WTC11 (cell line): ENCODE measurements around the gene FANK1. TPM values are rescaled to one million over a fixed set of nuclear protein-coding genes. Genes with fewer than 3 reads are reported as not detected.

Source experiments
- ATAC-seq: fragments of 200-7000 bp; cut with Tn5 transposase; 2 replicates; pipeline ENCODE4 v1.10.0; 2021; ENCODE audit warnings: mild to moderate bottlenecking, moderate library complexity
- CTCF ChIA-PET: fragments of 300-600 bp; sonication (Branson Sonifier 250); formaldehyde crosslinking; loops from one replicate; lab custom pipeline; 2021; ENCODE audit warnings: antibody characterized with exemption; lab: Charles Lee
- POLR2A ChIA-PET: fragments of 350-600 bp; sonication (Branson Sonifier 250); formaldehyde crosslinking; loops from one replicate; lab custom pipeline; 2021; ENCODE audit warnings: antibody characterized with exemption; lab: Charles Lee
- DNase-seq: peaks from one replicate; pipeline ENCODE4 v3.0.0; 2021; ENCODE audit warnings: low spot score
- H3K27ac Mint-ChIP-seq: 2 replicates; pipeline ENCODE4 v1.8.0; 2021; ENCODE audit warnings: mixed read lengths
- H3K27me3 Mint-ChIP-seq: 2 replicates; pipeline ENCODE4 v1.8.0; 2021; ENCODE audit warnings: low read depth, mild to moderate bottlenecking, moderate library complexity, mixed read lengths
- H3K36me3 Mint-ChIP-seq: 2 replicates; pipeline ENCODE4 v1.8.0; 2021; ENCODE audit warnings: mixed read lengths
- H3K4me1 Mint-ChIP-seq: 2 replicates; pipeline ENCODE4 v1.8.0; 2022; ENCODE audit warnings: mixed read lengths
- H3K4me3 Mint-ChIP-seq: 2 replicates; pipeline ENCODE4 v1.8.0; 2021; ENCODE audit warnings: mild to moderate bottlenecking, moderate library complexity, mixed read lengths
- H3K9me3 Mint-ChIP-seq: 2 replicates; pipeline ENCODE4 v1.8.0; 2021; ENCODE audit warnings: mixed read lengths
- E2F4 ChIP-seq: sonication (generic); formaldehyde crosslinking; IDR thresholded peaks from 2 replicates; pipeline ENCODE4 v1.8.1; 2022; ENCODE audit warnings: low read depth, mild to moderate bottlenecking, moderate library complexity, missing genetic modification reagents, borderline replicate concordance
- FOXK1 ChIP-seq: sonication (generic); formaldehyde crosslinking; IDR thresholded peaks from 2 replicates; pipeline ENCODE4 v1.8.0; 2022; ENCODE audit warnings: mild to moderate bottlenecking, moderate library complexity, missing genetic modification reagents
- JAZF1 ChIP-seq: fragments of 250-450 bp; sonication (Bioruptor Pico); IDR thresholded peaks from 2 replicates; pipeline ENCODE4 v1.9.0; 2021; ENCODE audit warnings: moderate library complexity, mild to moderate bottlenecking, inconsistent platforms
- JUN ChIP-seq: sonication (generic); formaldehyde crosslinking; IDR thresholded peaks from 2 replicates; pipeline ENCODE4 v1.8.0; 2023; ENCODE audit warnings: mild to moderate bottlenecking, missing genetic modification reagents
- MXD4 ChIP-seq: fragments of 250-450 bp; sonication (Bioruptor Pico); IDR thresholded peaks from 2 replicates; pipeline ENCODE4 v1.8.0; 2021; ENCODE audit warnings: mild to moderate bottlenecking, moderate library complexity, borderline replicate concordance
- NFE2L1 ChIP-seq: sonication (generic); formaldehyde crosslinking; IDR thresholded peaks from 2 replicates; pipeline ENCODE4 v1.8.1; 2023; ENCODE audit warnings: missing genetic modification reagents
- NFYB ChIP-seq: sonication (generic); formaldehyde crosslinking; conservative IDR thresholded peaks from 2 replicates; pipeline ENCODE4 v1.8.0; 2022; ENCODE audit warnings: low read depth, missing genetic modification reagents
- PRRX2 ChIP-seq: fragments of 250-450 bp; sonication (Bioruptor Pico); IDR thresholded peaks from 2 replicates; pipeline ENCODE4 v1.8.0; 2021; ENCODE audit warnings: mild to moderate bottlenecking
- USF1 ChIP-seq: sonication (generic); formaldehyde crosslinking; IDR thresholded peaks from 2 replicates; pipeline ENCODE4 v1.8.0; 2022; ENCODE audit warnings: mild to moderate bottlenecking, missing genetic modification reagents
- ZBTB21 ChIP-seq: sonication (generic); formaldehyde crosslinking; IDR thresholded peaks from 2 replicates; pipeline ENCODE4 v1.8.1; 2023; ENCODE audit warnings: mild to moderate bottlenecking, missing genetic modification reagents, borderline replicate concordance
- ZNF138 ChIP-seq: sonication (generic); formaldehyde crosslinking; conservative IDR thresholded peaks from 2 replicates; pipeline ENCODE4 v1.8.1; 2022; ENCODE audit warnings: mild to moderate bottlenecking, moderate library complexity, missing genetic modification reagents
- ZNF232 ChIP-seq: sonication (generic); formaldehyde crosslinking; IDR thresholded peaks from 2 replicates; pipeline ENCODE4 v1.8.0; 2022; ENCODE audit warnings: mild to moderate bottlenecking, missing genetic modification reagents
- ZNF423 ChIP-seq: fragments of 250-450 bp; sonication (Bioruptor Pico); IDR thresholded peaks from 2 replicates; pipeline ENCODE4 v2.1.2; 2022; ENCODE audit warnings: mild to moderate bottlenecking, moderate library complexity
- ZNF532 ChIP-seq: fragments of 250-450 bp; sonication (Bioruptor Pico); IDR thresholded peaks from 2 replicates; pipeline ENCODE4 v1.9.0; 2021; ENCODE audit warnings: mild to moderate bottlenecking, borderline replicate concordance
- total RNA-seq: library from RNA; stranded (reverse); gene quantifications from 3 replicates; pipeline ENCODE4 v1.2.3, GENCODE V29; 2021
- TF ChIP-seq, protein P1 (sequence below): sonication (generic); formaldehyde crosslinking; conservative IDR thresholded peaks from 2 replicates; pipeline ENCODE4 v1.8.1; 2022; ENCODE audit warnings: mild to moderate bottlenecking, missing genetic modification reagents
- TF ChIP-seq, protein P2 (sequence below): fragments of 250-450 bp; sonication (Bioruptor Pico); conservative IDR thresholded peaks from 2 replicates; pipeline ENCODE4 v1.9.0; 2021; ENCODE audit warnings: mild to moderate bottlenecking
- TF ChIP-seq, protein P3 (sequence below): fragments of 250-450 bp; sonication (Bioruptor Pico); IDR thresholded peaks from 2 replicates; pipeline ENCODE4 v1.9.0; 2021; ENCODE audit warnings: mild to moderate bottlenecking
- TF ChIP-seq, protein P4 (sequence below): sonication (generic); formaldehyde crosslinking; IDR thresholded peaks from 2 replicates; pipeline ENCODE4 v1.8.0; 2023; ENCODE audit warnings: mild to moderate bottlenecking, missing genetic modification reagents
- TF ChIP-seq, protein P5 (sequence below): sonication (generic); formaldehyde crosslinking; IDR thresholded peaks from 2 replicates; pipeline ENCODE4 v1.8.1; 2022; ENCODE audit warnings: mild to moderate bottlenecking, missing genetic modification reagents, moderate library complexity, borderline replicate concordance

Gene FANK1
- total RNA-seq, 1 experiment from 2014 or later, result 3.4 TPM

DNA sequence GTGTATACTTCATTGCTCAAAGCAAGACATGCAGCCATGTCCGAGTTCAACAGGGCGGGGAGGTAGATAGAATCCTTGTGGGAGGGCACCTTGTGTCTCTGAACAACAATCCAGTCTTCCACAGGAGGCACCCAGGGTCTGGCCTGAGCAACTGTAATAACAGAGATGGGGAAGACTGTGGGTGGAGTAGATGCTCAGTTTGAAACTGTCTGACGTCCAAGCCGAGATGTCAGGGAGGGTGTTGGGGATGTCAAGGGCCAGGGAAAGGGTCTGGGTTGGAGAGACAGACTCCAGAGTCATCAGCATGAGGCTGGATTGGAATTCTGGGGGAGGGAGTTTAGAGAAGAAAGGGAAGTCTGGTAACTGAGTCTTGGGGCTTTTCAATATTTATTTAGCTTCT, 88.0 kb downstream of the FANK1 start:
- Mint-ChIP-seq H3K9me3 (no peaks in the 10 kb centered on the region), H3K4me1 (peaks cover 12% of the 10 kb centered on the region), H3K4me3 (no peak overlapping the region), H3K36me3 (no peaks in the 10 kb centered on the region), H3K27me3 (no peaks in the 10 kb centered on the region), H3K27ac (no peak overlapping the region)
- ATAC-seq (no peak), DNase-seq (no peak)
- TF ChIP-seq, protein P1, sequence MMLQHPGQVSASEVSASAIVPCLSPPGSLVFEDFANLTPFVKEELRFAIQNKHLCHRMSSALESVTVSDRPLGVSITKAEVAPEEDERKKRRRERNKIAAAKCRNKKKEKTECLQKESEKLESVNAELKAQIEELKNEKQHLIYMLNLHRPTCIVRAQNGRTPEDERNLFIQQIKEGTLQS (CRISPR knock-in tag), result no peak
- TF ChIP-seq, protein P2, sequence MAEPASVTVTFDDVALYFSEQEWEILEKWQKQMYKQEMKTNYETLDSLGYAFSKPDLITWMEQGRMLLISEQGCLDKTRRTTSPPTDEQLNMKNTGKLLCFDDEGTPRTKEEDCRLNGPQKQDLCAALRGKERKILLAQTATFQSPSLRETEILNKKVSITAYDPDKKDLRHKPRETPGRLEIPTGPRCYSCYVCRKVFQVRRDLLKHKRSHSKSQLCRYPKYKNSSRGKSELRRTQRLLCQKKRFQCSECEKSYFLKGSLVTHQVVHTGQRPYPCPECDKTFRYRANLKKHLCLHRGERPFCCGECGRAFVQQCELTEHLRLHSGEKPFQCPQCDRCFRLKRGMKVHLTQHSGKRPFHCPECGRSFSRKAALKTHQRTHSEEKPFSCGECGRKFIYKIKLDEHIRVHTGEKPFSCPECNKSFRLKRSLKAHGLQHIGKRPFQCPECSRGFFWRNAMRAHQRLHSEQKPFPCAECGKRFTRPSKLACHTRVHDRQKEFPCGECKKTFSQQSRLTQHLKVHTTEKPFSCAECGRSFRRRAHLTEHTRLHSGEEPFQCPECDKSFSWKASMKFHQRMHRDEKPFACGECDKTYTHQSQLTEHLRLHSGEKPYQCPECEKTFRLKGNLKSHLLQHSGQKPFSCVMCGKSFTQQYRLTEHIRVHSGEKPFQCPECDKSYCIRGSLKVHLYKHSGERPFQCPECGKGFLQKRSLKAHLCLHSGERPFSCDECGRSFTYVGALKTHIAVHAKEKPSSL (CRISPR knock-in tag), result no peak
- TF ChIP-seq, protein P3, sequence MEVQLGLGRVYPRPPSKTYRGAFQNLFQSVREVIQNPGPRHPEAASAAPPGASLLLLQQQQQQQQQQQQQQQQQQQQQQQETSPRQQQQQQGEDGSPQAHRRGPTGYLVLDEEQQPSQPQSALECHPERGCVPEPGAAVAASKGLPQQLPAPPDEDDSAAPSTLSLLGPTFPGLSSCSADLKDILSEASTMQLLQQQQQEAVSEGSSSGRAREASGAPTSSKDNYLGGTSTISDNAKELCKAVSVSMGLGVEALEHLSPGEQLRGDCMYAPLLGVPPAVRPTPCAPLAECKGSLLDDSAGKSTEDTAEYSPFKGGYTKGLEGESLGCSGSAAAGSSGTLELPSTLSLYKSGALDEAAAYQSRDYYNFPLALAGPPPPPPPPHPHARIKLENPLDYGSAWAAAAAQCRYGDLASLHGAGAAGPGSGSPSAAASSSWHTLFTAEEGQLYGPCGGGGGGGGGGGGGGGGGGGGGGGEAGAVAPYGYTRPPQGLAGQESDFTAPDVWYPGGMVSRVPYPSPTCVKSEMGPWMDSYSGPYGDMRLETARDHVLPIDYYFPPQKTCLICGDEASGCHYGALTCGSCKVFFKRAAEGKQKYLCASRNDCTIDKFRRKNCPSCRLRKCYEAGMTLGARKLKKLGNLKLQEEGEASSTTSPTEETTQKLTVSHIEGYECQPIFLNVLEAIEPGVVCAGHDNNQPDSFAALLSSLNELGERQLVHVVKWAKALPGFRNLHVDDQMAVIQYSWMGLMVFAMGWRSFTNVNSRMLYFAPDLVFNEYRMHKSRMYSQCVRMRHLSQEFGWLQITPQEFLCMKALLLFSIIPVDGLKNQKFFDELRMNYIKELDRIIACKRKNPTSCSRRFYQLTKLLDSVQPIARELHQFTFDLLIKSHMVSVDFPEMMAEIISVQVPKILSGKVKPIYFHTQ (CRISPR knock-in tag), result no peak
- TF ChIP-seq ZNF532 (no peak), NFYB (no peak), FOXK1 (no peak), ZNF232 (CRISPR knock-in tag) (no peak), E2F4 (CRISPR knock-in tag) (no peak), ZNF423 (CRISPR knock-in tag) (no peak), NFE2L1 (no peak), ZBTB21 (CRISPR knock-in tag) (no peak), JUN (CRISPR knock-in tag) (no peak), PRRX2 (CRISPR knock-in tag) (no peak), ZNF138 (CRISPR knock-in tag) (no peak), MXD4 (CRISPR knock-in tag) (no peak), USF1 (CRISPR knock-in tag) (no peak), JAZF1 (no peak)
- TF ChIP-seq, protein P4, sequence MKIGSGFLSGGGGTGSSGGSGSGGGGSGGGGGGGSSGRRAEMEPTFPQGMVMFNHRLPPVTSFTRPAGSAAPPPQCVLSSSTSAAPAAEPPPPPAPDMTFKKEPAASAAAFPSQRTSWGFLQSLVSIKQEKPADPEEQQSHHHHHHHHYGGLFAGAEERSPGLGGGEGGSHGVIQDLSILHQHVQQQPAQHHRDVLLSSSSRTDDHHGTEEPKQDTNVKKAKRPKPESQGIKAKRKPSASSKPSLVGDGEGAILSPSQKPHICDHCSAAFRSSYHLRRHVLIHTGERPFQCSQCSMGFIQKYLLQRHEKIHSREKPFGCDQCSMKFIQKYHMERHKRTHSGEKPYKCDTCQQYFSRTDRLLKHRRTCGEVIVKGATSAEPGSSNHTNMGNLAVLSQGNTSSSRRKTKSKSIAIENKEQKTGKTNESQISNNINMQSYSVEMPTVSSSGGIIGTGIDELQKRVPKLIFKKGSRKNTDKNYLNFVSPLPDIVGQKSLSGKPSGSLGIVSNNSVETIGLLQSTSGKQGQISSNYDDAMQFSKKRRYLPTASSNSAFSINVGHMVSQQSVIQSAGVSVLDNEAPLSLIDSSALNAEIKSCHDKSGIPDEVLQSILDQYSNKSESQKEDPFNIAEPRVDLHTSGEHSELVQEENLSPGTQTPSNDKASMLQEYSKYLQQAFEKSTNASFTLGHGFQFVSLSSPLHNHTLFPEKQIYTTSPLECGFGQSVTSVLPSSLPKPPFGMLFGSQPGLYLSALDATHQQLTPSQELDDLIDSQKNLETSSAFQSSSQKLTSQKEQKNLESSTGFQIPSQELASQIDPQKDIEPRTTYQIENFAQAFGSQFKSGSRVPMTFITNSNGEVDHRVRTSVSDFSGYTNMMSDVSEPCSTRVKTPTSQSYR (CRISPR knock-in tag), result no peak
- TF ChIP-seq, protein P5, sequence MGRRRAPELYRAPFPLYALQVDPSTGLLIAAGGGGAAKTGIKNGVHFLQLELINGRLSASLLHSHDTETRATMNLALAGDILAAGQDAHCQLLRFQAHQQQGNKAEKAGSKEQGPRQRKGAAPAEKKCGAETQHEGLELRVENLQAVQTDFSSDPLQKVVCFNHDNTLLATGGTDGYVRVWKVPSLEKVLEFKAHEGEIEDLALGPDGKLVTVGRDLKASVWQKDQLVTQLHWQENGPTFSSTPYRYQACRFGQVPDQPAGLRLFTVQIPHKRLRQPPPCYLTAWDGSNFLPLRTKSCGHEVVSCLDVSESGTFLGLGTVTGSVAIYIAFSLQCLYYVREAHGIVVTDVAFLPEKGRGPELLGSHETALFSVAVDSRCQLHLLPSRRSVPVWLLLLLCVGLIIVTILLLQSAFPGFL, result no peak
- ChIA-PET POLR2A (no interaction called here), CTCF (interaction anchor here (1.5 kb wide), 1 partner anchor 50 kb away, joined by 7 read pairs; no protein-coding TSS in a partner anchor)
